Fibroblast of lung (primary cell): ENCODE data around the gene ITGAE. TPM values are rescaled to one million over a fixed set of nuclear protein-coding genes. Genes with fewer than 3 reads are reported as not detected.
"Not testable (repeated sequence)": the region's sequence is repeated elsewhere in the genome, so short reads cannot be mapped to it uniquely, and the experiment has no call there.

Experiments
- DNase-seq, 2 donors: peaks; one replicate each; pipeline versions ENCODE4 v3.0.0 to v3.0.0-alpha.2; 2010; ENCODE audit warnings: low read depth in 2 of 2
- H2AFZ ChIP-seq: 2 replicates; pipeline ENCODE4 v1.5.1; 2012; ENCODE audit warnings: low read length, control low read depth, inconsistent platforms
- H3K27ac ChIP-seq: 2 replicates; pipeline ENCODE4 v1.5.1; 2011; ENCODE audit warnings: low read length, control low read depth; ENCODE audit not compliant: insufficient read depth
- H3K27me3 ChIP-seq: 2 replicates; pipeline ENCODE4 v1.5.1; 2011; ENCODE audit warnings: mild to moderate bottlenecking, low read length; ENCODE audit not compliant: control insufficient read depth, insufficient read depth
- H3K36me3 ChIP-seq: 2 replicates; pipeline ENCODE4 v1.5.1; 2011; ENCODE audit warnings: low read length; ENCODE audit not compliant: control insufficient read depth, insufficient read depth
- H3K4me1 ChIP-seq: 2 replicates; pipeline ENCODE4 v1.5.1; 2011; ENCODE audit warnings: low read length; ENCODE audit not compliant: control insufficient read depth, insufficient read depth; ENCODE audit errors: extremely low read depth
- H3K4me2 ChIP-seq: 2 replicates; pipeline ENCODE4 v1.5.1; 2011; ENCODE audit warnings: low read length, control low read depth; ENCODE audit not compliant: insufficient read depth; ENCODE audit errors: extremely low read depth
- H3K4me3 ChIP-seq, 4 experiments: fragments of 200-600 bp in 1 of 4; sonication (generic) in 1 of 4; replicated peaks in 1 of 4; 2 replicates each; pipeline ENCODE4 v1.5.1; 2011 to 2016; ENCODE audit warnings: low read length in 4 of 4, low read depth in 3 of 4, mild to moderate bottlenecking in 3 of 4, control low read depth in 2 of 4, inconsistent platforms in 1 of 4, mixed read lengths in 1 of 4; ENCODE audit not compliant: insufficient read depth in 1 of 4; ENCODE audit errors: control extremely low read depth in 1 of 4
- H3K79me2 ChIP-seq: 2 replicates; pipeline ENCODE4 v1.5.1; 2012; ENCODE audit warnings: mild to moderate bottlenecking, low read length, inconsistent platforms; ENCODE audit not compliant: control insufficient read depth, insufficient read depth
- H3K9ac ChIP-seq: 2 replicates; pipeline ENCODE4 v1.5.1; 2011; ENCODE audit warnings: mild to moderate bottlenecking, low read length, control low read depth; ENCODE audit not compliant: insufficient read depth
- H3K9me3 ChIP-seq: 2 replicates; pipeline ENCODE4 v1.5.1; 2012; ENCODE audit warnings: low read depth, low read length; ENCODE audit not compliant: control insufficient read depth, insufficient read depth
- H4K20me1 ChIP-seq: 2 replicates; pipeline ENCODE4 v1.5.1; 2011; ENCODE audit warnings: low read length; ENCODE audit not compliant: control insufficient read depth, insufficient read depth; ENCODE audit errors: extremely low read depth
- CTCF ChIP-seq, 2 donors: IDR thresholded peaks in 1 of 2; conservative IDR thresholded peaks in 1 of 2; 1 replicate in 1 of 2; 2 replicates in 1 of 2; pipeline ENCODE4 v1.5.1; 2011 to 2012; ENCODE audit warnings: low read length in 2 of 2, control low read depth in 1 of 2, inconsistent platforms in 1 of 2, low read depth in 1 of 2, mild to moderate bottlenecking in 1 of 2
- EZH2 ChIP-seq: IDR thresholded peaks from 2 replicates; pipeline ENCODE4 v1.5.1; 2012; ENCODE audit warnings: low read length, control low read depth, mild to moderate bottlenecking; ENCODE audit errors: missing control alignments
- polyA plus RNA-seq, 2 donors: library from polyadenylated mRNA; depleted of rRNA in 1 of 2; stranded (reverse) in 1 of 2; unstranded in 1 of 2; fragments of >200 nt; gene quantifications; 2 replicates each; pipeline ENCODE4 v1.2.1, GENCODE V29; 2011 to 2012; ENCODE audit warnings: missing spikeins in 1 of 2
- total RNA-seq: library from RNA; depleted of rRNA; stranded (reverse); fragments of >200 nt; gene quantifications from 2 replicates; pipeline ENCODE4 v1.2.1, GENCODE V29; 2014

ITGAE gene
- total and polyA plus RNA-seq, 2 donors (not counting 1 experiment from before 2014, with no cell fraction given): 29.7 to 72.5 TPM

- H2AFZ ChIP-seq: no peak overlapping the region
- H3K9me3 ChIP-seq: no peaks in the 10 kb centered on the region
- H3K4me3 ChIP-seq: no peak overlapping the region
- no peaks in the 10 kb centered on the region for H4K20me1 ChIP-seq
- H3K36me3 ChIP-seq: no peaks in the 10 kb centered on the region
- peaks cover 2% of the 10 kb centered on the region for H3K4me1 ChIP-seq
- TF ChIP-seq CTCF (conservative IDR thresholded peaks at IDR 0.05 in 1 of 2, IDR thresholded peaks at IDR 0.05 in 1 of 2; ENCODE audit: low read depth in 1 of 2, low read length in 2 of 2) (no peak), EZH2 (no peak)
- no peak overlapping the region for H3K27ac ChIP-seq
- no peaks in the 10 kb centered on the region for H3K79me2 ChIP-seq
- no peak overlapping the region for H3K9ac ChIP-seq
- H3K27me3 ChIP-seq: peaks cover 4% of the 10 kb centered on the region
- H3K4me2 ChIP-seq: no peak overlapping the region
- no peak for DNase-seq
These were observed 61.4 kb downstream of the ITGAE start for GRCh38 chr17:3739422-3740124.

GRCh38 chr17:3738562-3739295 is 62.3 kb downstream of the ITGAE start:
- H3K4me3 ChIP-seq: no peak overlapping the region
- peak overlapping the region; percentile 26 for H2AFZ ChIP-seq
- no peaks in the 10 kb centered on the region for H3K36me3 ChIP-seq
- H3K9me3 ChIP-seq: no peaks in the 10 kb centered on the region
- peaks cover 4% of the 10 kb centered on the region for H3K27me3 ChIP-seq
- peaks cover 2% of the 10 kb centered on the region for H3K4me1 ChIP-seq
- DNase-seq: peak; percentile 9 to 37
- H3K9ac ChIP-seq: no peak overlapping the region
- H3K79me2 ChIP-seq: no peaks in the 10 kb centered on the region
- H3K4me2 ChIP-seq: peak overlapping the region; percentile 39
- H4K20me1 ChIP-seq: no peaks in the 10 kb centered on the region
- no peak overlapping the region for H3K27ac ChIP-seq
- TF ChIP-seq CTCF (conservative IDR thresholded peaks at IDR 0.05 in 1 of 2, IDR thresholded peaks at IDR 0.05 in 1 of 2; ENCODE audit: low read depth in 1 of 2, low read length in 2 of 2) (no peak), EZH2 (no peak)

- Histone ChIP-seq H3K27ac (no peak overlapping the region), H3K79me2 (no peaks in the 10 kb centered on the region), H3K4me3 (no peak overlapping the region), H3K36me3 (no peaks in the 10 kb centered on the region), H2AFZ (no peak overlapping the region), H3K9ac (no peak overlapping the region), H3K4me1 (peaks cover 9% of the 10 kb centered on the region), H3K9me3 (no peaks in the 10 kb centered on the region), H3K27me3 (peaks cover 4% of the 10 kb centered on the region), H4K20me1 (no peaks in the 10 kb centered on the region), H3K4me2 (no peak overlapping the region)
- TF ChIP-seq CTCF (conservative IDR thresholded peaks at IDR 0.05 in 1 of 2, IDR thresholded peaks at IDR 0.05 in 1 of 2; ENCODE audit: low read depth in 1 of 2, low read length in 2 of 2): no peak
- no peak for TF ChIP-seq EZH2
- peak in 1 of 2 donors; percentile 63 for DNase-seq
These were observed 65.5 kb downstream of the ITGAE start for GRCh38 chr17:3735515-3735914.

- H3K79me2 ChIP-seq, H3K4me3 ChIP-seq, H3K9me3 ChIP-seq, H3K4me1 ChIP-seq, H3K9ac ChIP-seq, H3K4me2 ChIP-seq, H3K36me3 ChIP-seq, DNase-seq, H3K27ac ChIP-seq, H4K20me1 ChIP-seq, H2AFZ ChIP-seq, H3K27me3 ChIP-seq: not testable (repeated sequence)
These were observed 66.1 kb downstream of the ITGAE start for GRCh38 chr17:3734911-3735276.
